Activated T-helper 2 cell treated with anti-CD3 and anti-CD28 coated beads, Interferon-gamma antibody, Interleukin-2, Interleukin-4, amounts not matched to agents 10 μg/mL and 5 μg/mL and 100 μg/mL, durations not matched to agents 14 hours and 24 hours and 36 hours (primary cell): ENCODE data around the gene CADM2. TPM values are rescaled to one million over a fixed set of nuclear protein-coding genes. Genes with fewer than 3 reads are reported as not detected.

Experiments
- DNase-seq: peaks from one replicate; pipeline ENCODE4 v3.0.0; 2021; ENCODE audit warnings: low spot score
- H3K27ac Mint-ChIP-seq: one replicate; pipeline ENCODE4 v1.8.0; 2021; ENCODE audit warnings: mixed read lengths
- H3K27me3 Mint-ChIP-seq: one replicate; pipeline ENCODE4 v1.8.0; 2021; ENCODE audit warnings: low read depth, mixed read lengths
- H3K36me3 Mint-ChIP-seq: one replicate; pipeline ENCODE4 v1.8.0; 2021; ENCODE audit warnings: low read depth, mixed read lengths
- H3K4me1 Mint-ChIP-seq: one replicate; pipeline ENCODE4 v1.8.0; 2021; ENCODE audit warnings: low read depth, mixed read lengths
- H3K4me3 Mint-ChIP-seq: one replicate; pipeline ENCODE4 v1.8.0; 2021; ENCODE audit warnings: low read depth, mild to moderate bottlenecking, moderate library complexity, mixed read lengths
- H3K9me3 Mint-ChIP-seq: one replicate; pipeline ENCODE4 v1.8.0; 2021; ENCODE audit warnings: mixed read lengths
- intact Hi-C: fragments of 100-400 bp; cut with micrococcal nuclease; formaldehyde crosslinking; loops from one replicate; pipeline ENCODE4 v1.15.1; 2023
- total RNA-seq: library from RNA; stranded (reverse); gene quantifications from 2 replicates; pipeline ENCODE4 v1.2.3, GENCODE V29; 2022

Gene CADM2
- total RNA-seq, 1 donor from 2014 or later = not detected

- intact Hi-C loops = no loop called here
- Mint-ChIP-seq H3K27me3 (no peaks in the 10 kb centered on the region), H3K9me3 (peaks cover 13% of the 10 kb centered on the region)
Observed at GRCh38 chr3:85737846-85738245, 779.1 kb downstream of the CADM2 start.

GRCh38 chr3:85740561-85740960 lies 781.8 kb downstream of the CADM2 start:
- Mint-ChIP-seq H3K4me3 (no peak overlapping the region), H3K4me1 (no peaks in the 10 kb centered on the region), H3K27ac (no peak overlapping the region), H3K27me3 (no peaks in the 10 kb centered on the region), H3K9me3 (peaks cover 22% of the 10 kb centered on the region), H3K36me3 (no peaks in the 10 kb centered on the region)
- DNase-seq = no peak
- intact Hi-C loops = no loop called here

More at GRCh38 chr3:85737846-85738245, 779.1 kb downstream of the CADM2 start:
- no peak for DNase-seq
- Mint-ChIP-seq H3K4me3 (no peak overlapping the region), H3K4me1 (no peaks in the 10 kb centered on the region), H3K27ac (no peak overlapping the region), H3K36me3 (no peaks in the 10 kb centered on the region)

DNA sequence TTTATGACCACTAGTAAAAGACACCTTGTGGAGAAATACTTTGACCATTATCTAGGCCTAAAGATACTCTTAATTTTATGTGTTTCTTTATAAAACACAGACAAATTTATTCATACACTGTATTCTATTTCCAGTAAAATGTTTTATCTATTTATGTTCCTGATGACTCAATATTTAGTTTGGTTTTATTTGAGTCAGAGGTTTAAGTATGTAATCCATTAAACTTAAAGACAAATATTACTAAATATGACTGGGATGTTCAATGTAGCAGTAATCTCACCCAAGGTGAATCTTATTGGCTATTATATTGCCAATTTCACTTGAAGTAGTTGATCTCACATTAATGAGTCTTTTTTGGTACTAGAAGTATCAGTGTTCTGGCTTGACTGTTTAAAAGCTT lies 799.7 kb downstream of the CADM2 start:
- H3K27ac Mint-ChIP-seq = no peak overlapping the region
- no peaks in the 10 kb centered on the region for H3K4me1 Mint-ChIP-seq
- H3K4me3 Mint-ChIP-seq = no peak overlapping the region
- intact Hi-C loops = no loop called here
- H3K36me3 Mint-ChIP-seq = no peaks in the 10 kb centered on the region
- H3K27me3 Mint-ChIP-seq = no peaks in the 10 kb centered on the region
- no peak for DNase-seq
- peaks cover 16% of the 10 kb centered on the region for H3K9me3 Mint-ChIP-seq

DNA sequence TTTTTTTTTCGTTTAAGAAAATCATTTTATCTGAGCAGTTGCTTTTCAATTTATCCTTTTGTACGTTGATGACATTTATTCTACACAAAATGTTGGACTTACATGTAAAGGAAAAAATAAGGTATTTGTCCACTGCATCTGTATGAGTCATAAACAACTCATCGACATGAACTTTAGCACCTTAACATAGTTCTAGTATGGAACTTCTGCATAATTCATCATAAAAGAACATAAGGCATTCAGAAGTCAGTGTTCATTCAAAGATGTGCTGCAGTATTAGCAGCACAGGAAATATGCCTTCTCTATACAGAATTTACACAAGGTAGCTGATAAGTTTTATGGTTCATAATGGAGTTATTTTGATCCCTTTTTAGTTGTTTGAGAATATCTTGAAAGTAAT lies 801.6 kb downstream of the CADM2 start:
- H3K27ac Mint-ChIP-seq = no peak overlapping the region
- intact Hi-C loops = no loop called here
- peaks cover 17% of the 10 kb centered on the region for H3K9me3 Mint-ChIP-seq
- no peaks in the 10 kb centered on the region for H3K4me1 Mint-ChIP-seq
- H3K4me3 Mint-ChIP-seq = no peak overlapping the region
- no peak for DNase-seq
- no peaks in the 10 kb centered on the region for H3K36me3 Mint-ChIP-seq
- H3K27me3 Mint-ChIP-seq = no peaks in the 10 kb centered on the region

DNA sequence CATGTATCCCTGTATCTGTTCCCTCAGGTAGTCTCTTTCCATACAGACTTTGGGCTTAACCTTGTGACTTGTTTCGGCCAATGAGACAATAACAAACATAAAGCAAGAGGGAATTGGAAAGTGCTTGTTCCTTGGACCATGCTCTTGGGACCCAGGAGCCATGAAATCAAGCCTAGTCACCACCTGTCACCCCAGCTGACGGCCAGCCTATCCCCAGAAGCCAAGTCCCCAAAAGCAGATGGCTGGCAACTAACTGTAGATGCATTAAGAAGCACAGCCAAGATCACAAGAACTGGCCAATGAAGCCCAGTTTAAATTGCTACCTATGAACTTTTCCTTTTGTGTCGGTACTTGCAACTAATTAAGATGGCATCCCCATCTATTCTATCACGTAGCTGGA lies 822.0 kb downstream of the CADM2 start:
- intact Hi-C loops = no loop called here
- Mint-ChIP-seq H3K36me3 (no peaks in the 10 kb centered on the region), H3K4me3 (no peak overlapping the region), H3K4me1 (no peaks in the 10 kb centered on the region), H3K27me3 (no peaks in the 10 kb centered on the region), H3K9me3 (peaks cover 18% of the 10 kb centered on the region), H3K27ac (no peak overlapping the region)
- no peak for DNase-seq

DNA sequence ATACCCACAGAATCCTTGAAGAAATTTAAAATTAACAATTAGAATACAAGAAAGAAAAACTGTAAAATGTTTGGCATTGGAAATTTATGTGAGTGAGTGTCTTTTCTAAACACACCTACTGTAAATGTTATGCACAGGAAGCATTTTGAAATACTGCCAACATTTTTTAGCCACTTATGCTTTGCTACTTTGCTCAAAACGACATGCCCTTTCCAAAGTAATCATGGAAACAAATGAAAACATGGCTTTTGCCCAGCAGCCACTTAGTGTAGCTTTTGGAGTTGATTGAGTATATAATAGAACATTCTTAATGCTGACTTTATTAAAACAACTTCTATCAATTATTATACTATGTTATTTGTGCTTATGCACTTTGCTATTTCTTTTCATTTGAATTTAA lies 823.0 kb downstream of the CADM2 start:
- Mint-ChIP-seq H3K27me3 (no peaks in the 10 kb centered on the region), H3K4me3 (no peak overlapping the region), H3K27ac (no peak overlapping the region), H3K4me1 (no peaks in the 10 kb centered on the region), H3K36me3 (no peaks in the 10 kb centered on the region), H3K9me3 (peaks cover 18% of the 10 kb centered on the region)
- no peak for DNase-seq
- intact Hi-C loops = no loop called here

DNA sequence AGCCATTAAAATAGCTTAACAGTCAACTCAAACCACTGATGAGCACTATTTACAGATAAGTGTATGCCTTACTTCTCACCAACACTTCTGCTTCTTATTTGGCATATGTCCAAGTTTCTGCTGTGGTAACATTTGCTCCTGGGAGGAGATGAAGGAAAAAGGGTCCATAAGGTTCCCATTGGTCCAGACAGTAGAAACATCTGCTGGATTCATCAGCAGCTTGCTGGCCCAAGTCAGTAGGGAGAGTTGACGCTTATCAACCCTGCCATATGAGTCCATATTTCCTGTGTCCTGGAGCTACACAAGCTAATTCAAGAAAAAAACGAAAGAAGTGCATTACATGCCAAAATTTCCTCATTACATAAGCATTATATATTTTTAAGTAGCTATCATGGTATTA lies 824.5 kb downstream of the CADM2 start:
- H3K4me3 Mint-ChIP-seq = no peak overlapping the region
- DNase-seq = no peak
- no peaks in the 10 kb centered on the region for H3K36me3 Mint-ChIP-seq
- H3K4me1 Mint-ChIP-seq = no peaks in the 10 kb centered on the region
- intact Hi-C loops = no loop called here
- peaks cover 18% of the 10 kb centered on the region for H3K9me3 Mint-ChIP-seq
- H3K27ac Mint-ChIP-seq = no peak overlapping the region
- no peaks in the 10 kb centered on the region for H3K27me3 Mint-ChIP-seq

DNA sequence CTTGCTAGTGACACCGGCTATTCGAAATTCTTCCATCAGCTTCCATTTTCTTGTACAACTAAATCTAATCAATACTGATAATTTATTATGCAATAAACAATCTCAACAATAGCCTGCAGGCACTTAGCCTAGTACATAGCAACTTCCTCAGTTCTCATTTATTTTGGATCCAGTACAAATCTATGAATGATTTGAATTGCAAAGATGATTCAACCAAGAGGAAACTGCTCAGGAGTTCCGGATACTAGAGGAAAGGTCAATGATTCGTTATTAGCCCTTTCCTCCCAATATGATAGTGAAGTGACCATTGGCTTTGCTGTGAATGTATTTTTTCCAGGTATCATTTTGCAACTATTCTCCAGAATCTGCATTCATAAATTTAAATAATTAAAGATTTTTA lies 827.0 kb downstream of the CADM2 start:
- H3K27me3 Mint-ChIP-seq = no peaks in the 10 kb centered on the region
- no peak overlapping the region for H3K4me3 Mint-ChIP-seq
- H3K4me1 Mint-ChIP-seq = no peaks in the 10 kb centered on the region
- no peak for DNase-seq
- no peak overlapping the region for H3K27ac Mint-ChIP-seq
- H3K36me3 Mint-ChIP-seq = no peaks in the 10 kb centered on the region
- peaks cover 8% of the 10 kb centered on the region for H3K9me3 Mint-ChIP-seq
- intact Hi-C loops = no loop called here

DNA sequence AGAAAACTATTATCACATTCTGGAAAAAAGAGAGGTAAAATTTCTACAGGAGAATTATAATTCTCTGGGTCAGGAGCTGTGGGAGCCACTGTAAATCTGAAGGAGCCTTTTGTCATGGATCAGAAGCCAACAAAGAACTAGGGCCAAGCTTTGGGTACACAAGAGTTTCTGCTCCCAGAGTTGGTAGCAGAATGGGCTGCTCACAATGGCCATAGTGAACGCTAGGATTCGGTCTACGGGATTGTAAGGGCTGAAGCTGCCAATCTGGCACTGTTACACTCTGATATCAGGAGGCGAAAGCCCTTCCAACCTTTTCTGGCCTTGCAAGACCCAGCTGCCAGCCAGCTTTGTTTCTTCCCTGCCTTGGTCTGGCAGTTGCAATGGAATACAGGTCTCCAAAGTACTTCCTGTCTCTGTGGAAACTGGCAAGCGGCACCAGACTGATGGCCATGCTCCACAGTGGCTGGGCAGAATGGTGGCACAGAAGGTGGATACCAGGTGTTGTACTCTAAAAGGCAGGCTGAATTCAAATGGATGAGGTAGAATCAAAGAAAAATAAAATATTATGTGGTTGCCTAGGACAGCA lies 831.7 kb downstream of the CADM2 start:
- H3K27ac Mint-ChIP-seq = no peak overlapping the region
- peaks cover 14% of the 10 kb centered on the region for H3K9me3 Mint-ChIP-seq
- no peaks in the 10 kb centered on the region for H3K36me3 Mint-ChIP-seq
- no peaks in the 10 kb centered on the region for H3K4me1 Mint-ChIP-seq
- H3K27me3 Mint-ChIP-seq = no peaks in the 10 kb centered on the region
- no peak for DNase-seq
- intact Hi-C loops = no loop called here
- no peak overlapping the region for H3K4me3 Mint-ChIP-seq

DNA sequence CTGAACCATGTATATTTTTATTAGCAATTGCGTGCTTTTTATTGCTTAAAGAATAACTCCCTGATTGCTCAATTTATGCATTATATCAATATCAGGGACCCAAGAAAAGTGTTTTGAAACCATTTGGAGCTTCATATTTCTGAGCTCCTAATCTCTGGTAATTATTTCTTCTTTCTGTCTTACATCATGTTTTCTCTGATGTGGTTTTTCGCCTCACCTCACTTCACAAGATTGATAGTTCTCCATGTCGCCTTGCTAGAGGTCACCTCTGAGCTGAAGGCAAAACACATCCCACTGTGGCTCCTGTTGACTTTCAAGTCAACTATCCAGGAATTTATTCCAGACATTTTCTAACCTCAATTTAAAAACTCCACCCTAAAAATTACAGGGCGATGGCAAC lies 837.4 kb downstream of the CADM2 start:
- intact Hi-C loops = no loop called here
- no peak overlapping the region for H3K27ac Mint-ChIP-seq
- H3K4me3 Mint-ChIP-seq = no peak overlapping the region
- no peaks in the 10 kb centered on the region for H3K27me3 Mint-ChIP-seq
- no peak for DNase-seq
- H3K9me3 Mint-ChIP-seq = peaks cover 32% of the 10 kb centered on the region
- no peaks in the 10 kb centered on the region for H3K4me1 Mint-ChIP-seq
- H3K36me3 Mint-ChIP-seq = no peaks in the 10 kb centered on the region

DNA sequence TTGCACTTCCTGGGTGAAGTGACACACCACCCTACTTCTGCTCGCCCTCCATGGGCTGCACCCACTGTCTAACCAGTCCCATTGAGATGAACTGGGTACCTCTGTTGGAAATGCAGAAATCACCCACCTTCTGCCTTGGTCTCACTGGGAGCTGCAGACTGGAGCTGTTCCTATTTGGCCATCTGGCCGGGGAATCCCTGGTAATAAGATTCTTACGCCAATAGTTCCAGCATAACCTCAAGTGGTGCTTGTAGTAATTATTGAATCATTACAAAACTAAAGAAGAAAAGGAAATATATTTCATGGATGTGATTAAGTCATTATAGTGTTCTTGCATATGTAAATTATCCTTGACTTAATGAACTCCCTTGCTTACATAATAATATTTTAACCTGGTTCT lies 841.9 kb downstream of the CADM2 start:
- intact Hi-C loops = no loop called here
- DNase-seq = no peak
- Mint-ChIP-seq H3K4me1 (no peaks in the 10 kb centered on the region), H3K27ac (no peak overlapping the region), H3K36me3 (no peaks in the 10 kb centered on the region), H3K27me3 (no peaks in the 10 kb centered on the region), H3K4me3 (no peak overlapping the region), H3K9me3 (peaks cover 21% of the 10 kb centered on the region)

GRCh38 chr3:85801955-85802354 lies 843.2 kb downstream of the CADM2 start:
- intact Hi-C loops = no loop called here
- H3K4me1 Mint-ChIP-seq = no peaks in the 10 kb centered on the region
- H3K36me3 Mint-ChIP-seq = no peaks in the 10 kb centered on the region
- peaks cover 21% of the 10 kb centered on the region for H3K9me3 Mint-ChIP-seq
- H3K4me3 Mint-ChIP-seq = no peak overlapping the region
- H3K27me3 Mint-ChIP-seq = no peaks in the 10 kb centered on the region
- no peak overlapping the region for H3K27ac Mint-ChIP-seq
- no peak for DNase-seq

GRCh38 chr3:85808755-85809154 lies 850.0 kb downstream of the CADM2 start:
- H3K36me3 Mint-ChIP-seq = no peaks in the 10 kb centered on the region
- H3K27me3 Mint-ChIP-seq = no peaks in the 10 kb centered on the region
- H3K27ac Mint-ChIP-seq = no peak overlapping the region
- no peaks in the 10 kb centered on the region for H3K4me1 Mint-ChIP-seq
- intact Hi-C loops = no loop called here
- no peak overlapping the region for H3K4me3 Mint-ChIP-seq
- peaks cover 11% of the 10 kb centered on the region for H3K9me3 Mint-ChIP-seq
- no peak for DNase-seq

GRCh38 chr3:85821130-85821756 lies 862.5 kb downstream of the CADM2 start:
- no peaks in the 10 kb centered on the region for H3K36me3 Mint-ChIP-seq
- H3K4me1 Mint-ChIP-seq = no peaks in the 10 kb centered on the region
- DNase-seq = no peak
- H3K9me3 Mint-ChIP-seq = peaks cover 7% of the 10 kb centered on the region
- intact Hi-C loops = no loop called here
- no peak overlapping the region for H3K27ac Mint-ChIP-seq
- no peak overlapping the region for H3K4me3 Mint-ChIP-seq
- no peaks in the 10 kb centered on the region for H3K27me3 Mint-ChIP-seq
